Neural cell (in vitro differentiated cells): Measurements from ENCODE around the gene ATP11A.

Source experiments
- EP300 ChIP-seq: fragments of 450-650 bp; conservative IDR thresholded peaks from 2 replicates; pipeline ENCODE4 v1.6.1; 2014; ENCODE audit warnings: antibody characterized with exemption, mild to moderate bottlenecking, moderate library complexity; ENCODE audit not compliant: poor library complexity, severe bottlenecking
- EZH2 ChIP-seq: fragments of 200-600, 300-800 bp; shearing (Covaris generic), sonication (generic); IDR thresholded peaks from 2 replicates; pipeline ENCODE4 v1.6.1; 2014; ENCODE audit warnings: antibody characterized with exemption, low read length, borderline replicate concordance, mild to moderate bottlenecking; ENCODE audit not compliant: insufficient read depth, poor library complexity, severe bottlenecking
- MXI1 ChIP-seq: fragments of 450-650 bp; conservative IDR thresholded peaks from 2 replicates; pipeline ENCODE4 v1.6.1; 2014; ENCODE audit warnings: antibody characterized with exemption, mild to moderate bottlenecking; ENCODE audit not compliant: poor library complexity, severe bottlenecking
- POLR2AphosphoS5 ChIP-seq: IDR thresholded peaks from 2 replicates; pipeline ENCODE4 v1.6.1; 2012
- RAD21 ChIP-seq: fragments of 450-650 bp; conservative IDR thresholded peaks from 2 replicates; pipeline ENCODE4 v1.6.1; 2014; ENCODE audit warnings: antibody characterized with exemption, mild to moderate bottlenecking, moderate library complexity
- REST ChIP-seq: IDR thresholded peaks from 2 replicates; pipeline ENCODE4 v1.6.1; 2012; ENCODE audit warnings: borderline replicate concordance
- SMC3 ChIP-seq: fragments of 450-650 bp; conservative IDR thresholded peaks from 2 replicates; pipeline ENCODE4 v1.6.1; 2014; ENCODE audit warnings: antibody characterized with exemption, mild to moderate bottlenecking, moderate library complexity; ENCODE audit not compliant: poor library complexity
- TAF1 ChIP-seq: IDR thresholded peaks from 2 replicates; pipeline ENCODE4 v1.6.1; 2012; ENCODE audit warnings: low read depth
- TF ChIP-seq, protein P1 (sequence below): fragments of 450-650 bp; IDR thresholded peaks from 2 replicates; pipeline ENCODE4 v1.5.1; 2014; ENCODE audit warnings: antibody characterized with exemption, mild to moderate bottlenecking, moderate library complexity; ENCODE audit not compliant: poor library complexity, severe bottlenecking

DNA sequence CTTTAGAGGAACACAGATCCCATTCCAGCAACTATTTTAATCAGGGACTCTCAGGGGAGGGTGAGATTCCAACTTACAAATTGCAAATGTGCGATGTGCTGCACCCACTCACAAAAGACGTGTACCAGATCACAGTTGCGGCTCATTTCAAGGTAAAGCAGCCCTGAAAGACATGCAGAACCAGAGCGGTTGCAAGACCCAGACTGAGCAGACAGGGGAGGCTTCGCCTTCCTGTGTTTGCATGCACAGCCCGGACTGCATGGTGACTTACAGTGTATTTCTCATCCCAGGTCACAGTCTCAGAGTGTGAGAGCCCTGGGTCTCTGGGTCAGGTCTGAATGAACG, 84.6 kb downstream of the ATP11A start:
- TF ChIP-seq, protein P1, sequence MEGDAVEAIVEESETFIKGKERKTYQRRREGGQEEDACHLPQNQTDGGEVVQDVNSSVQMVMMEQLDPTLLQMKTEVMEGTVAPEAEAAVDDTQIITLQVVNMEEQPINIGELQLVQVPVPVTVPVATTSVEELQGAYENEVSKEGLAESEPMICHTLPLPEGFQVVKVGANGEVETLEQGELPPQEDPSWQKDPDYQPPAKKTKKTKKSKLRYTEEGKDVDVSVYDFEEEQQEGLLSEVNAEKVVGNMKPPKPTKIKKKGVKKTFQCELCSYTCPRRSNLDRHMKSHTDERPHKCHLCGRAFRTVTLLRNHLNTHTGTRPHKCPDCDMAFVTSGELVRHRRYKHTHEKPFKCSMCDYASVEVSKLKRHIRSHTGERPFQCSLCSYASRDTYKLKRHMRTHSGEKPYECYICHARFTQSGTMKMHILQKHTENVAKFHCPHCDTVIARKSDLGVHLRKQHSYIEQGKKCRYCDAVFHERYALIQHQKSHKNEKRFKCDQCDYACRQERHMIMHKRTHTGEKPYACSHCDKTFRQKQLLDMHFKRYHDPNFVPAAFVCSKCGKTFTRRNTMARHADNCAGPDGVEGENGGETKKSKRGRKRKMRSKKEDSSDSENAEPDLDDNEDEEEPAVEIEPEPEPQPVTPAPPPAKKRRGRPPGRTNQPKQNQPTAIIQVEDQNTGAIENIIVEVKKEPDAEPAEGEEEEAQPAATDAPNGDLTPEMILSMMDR = no peak
- no peak for TF ChIP-seq POLR2AphosphoS5
- no peak for TF ChIP-seq REST
- no peak for TF ChIP-seq SMC3
- no peak for TF ChIP-seq TAF1
- no peak for TF ChIP-seq RAD21
- no peak for TF ChIP-seq MXI1
- TF ChIP-seq EZH2 = no peak
- TF ChIP-seq EP300 = no peak
